ENCODE measurements around the gene TMEM147. TPM values are rescaled to one million over a fixed set of nuclear protein-coding genes. Genes with fewer than 3 reads are reported as not detected.

TMEM147 gene
- total RNA-seq, 1 donor from 2014 or later = 77.7 TPM

DNA sequence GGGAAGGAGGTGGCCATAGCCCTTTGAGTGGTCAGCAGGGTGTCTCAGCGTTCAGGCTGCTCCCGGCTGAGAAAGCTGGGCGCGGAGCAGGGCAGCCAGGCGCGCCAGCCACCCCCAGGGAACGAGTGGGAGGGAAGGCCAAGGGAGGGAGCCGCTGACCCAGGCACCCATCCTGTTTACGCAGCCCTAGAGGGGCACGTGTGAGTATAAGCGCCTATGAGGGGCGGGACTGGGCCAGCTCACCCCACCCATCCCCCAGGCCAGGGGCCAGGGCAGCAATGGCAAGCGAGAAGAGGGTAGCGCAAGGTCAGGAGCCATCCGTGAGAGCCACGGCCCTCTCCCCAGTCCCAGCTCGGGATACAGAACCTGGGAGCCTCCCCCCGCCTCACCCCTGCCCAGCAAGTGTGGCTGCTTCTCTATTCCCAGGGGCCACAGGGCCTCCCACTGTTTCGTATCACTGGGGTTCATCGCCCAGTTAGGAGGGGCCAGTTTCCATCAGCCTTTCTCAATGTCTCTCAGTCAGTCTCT, 31.1 kb upstream of the TMEM147 start:
- H3K27me3 ChIP-seq = peaks cover 35% of the 10 kb centered on the region
- no peak overlapping the region for H3K4me3 ChIP-seq
- intact Hi-C loops (cut with DNase I) = no loop called here
- no peak overlapping the region for H3K27ac ChIP-seq
- H3K9me3 ChIP-seq = no peaks in the 10 kb centered on the region
- DNase-seq = no peak
- ATAC-seq = peak; percentile 2
- H3K4me1 ChIP-seq = no peaks in the 10 kb centered on the region
- no peak for TF ChIP-seq CTCF (IDR thresholded peaks at IDR 0.05)
- no peaks in the 10 kb centered on the region for H3K36me3 ChIP-seq

DNA sequence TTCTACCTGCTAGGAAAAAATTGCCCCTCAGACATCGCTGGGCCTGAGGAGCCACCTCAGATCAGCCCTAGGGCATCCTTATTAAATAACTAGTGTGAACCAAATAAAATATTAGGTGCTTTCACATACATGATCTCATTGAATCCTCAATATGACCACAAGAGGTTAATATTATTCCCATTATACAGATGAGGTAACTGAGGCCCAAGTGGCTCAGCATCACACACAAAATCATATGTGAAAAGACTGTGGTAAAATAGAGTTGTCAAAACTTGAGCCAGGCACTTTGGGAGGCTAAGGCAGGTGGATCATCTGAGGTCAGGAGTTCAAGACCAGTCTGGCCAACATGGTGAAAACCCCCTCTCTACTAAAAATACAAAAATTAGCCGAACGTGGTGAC, 29.1 kb upstream of the TMEM147 start:
- H3K4me1 ChIP-seq = no peaks in the 10 kb centered on the region

GRCh38 chr19:35517342-35517741, 28.1 kb upstream of the TMEM147 start:
- TF ChIP-seq CTCF (IDR thresholded peaks at IDR 0.05) = no peak
- Histone ChIP-seq H3K4me1 (no peaks in the 10 kb centered on the region), H3K27me3 (peaks cover 22% of the 10 kb centered on the region), H3K36me3 (no peaks in the 10 kb centered on the region), H3K9me3 (no peaks in the 10 kb centered on the region), H3K4me3 (no peak overlapping the region), H3K27ac (no peak overlapping the region)
- DNase-seq (no peak), ATAC-seq (no peak)
- intact Hi-C loops (cut with DNase I) = no loop called here

More for the DNA sequence above, 29.1 kb upstream of the TMEM147 start:
- Histone ChIP-seq H3K9me3 (no peaks in the 10 kb centered on the region), H3K36me3 (no peaks in the 10 kb centered on the region), H3K27me3 (peaks cover 27% of the 10 kb centered on the region), H3K4me3 (no peak overlapping the region), H3K27ac (no peak overlapping the region)
- no peak for ATAC-seq
- intact Hi-C loops (cut with DNase I) = no loop called here
- no peak for DNase-seq
- TF ChIP-seq CTCF (IDR thresholded peaks at IDR 0.05) = no peak

GRCh38 chr19:35518313-35518712, 27.1 kb upstream of the TMEM147 start:
- ATAC-seq (peak; percentile 61), DNase-seq (no peak)
- Histone ChIP-seq H3K27ac (no peak overlapping the region), H3K4me1 (no peaks in the 10 kb centered on the region), H3K27me3 (peaks cover 18% of the 10 kb centered on the region), H3K9me3 (no peaks in the 10 kb centered on the region), H3K36me3 (no peaks in the 10 kb centered on the region), H3K4me3 (no peak overlapping the region)
- intact Hi-C loops (cut with DNase I) = no loop called here
- TF ChIP-seq CTCF (IDR thresholded peaks at IDR 0.05) = no peak

DNA sequence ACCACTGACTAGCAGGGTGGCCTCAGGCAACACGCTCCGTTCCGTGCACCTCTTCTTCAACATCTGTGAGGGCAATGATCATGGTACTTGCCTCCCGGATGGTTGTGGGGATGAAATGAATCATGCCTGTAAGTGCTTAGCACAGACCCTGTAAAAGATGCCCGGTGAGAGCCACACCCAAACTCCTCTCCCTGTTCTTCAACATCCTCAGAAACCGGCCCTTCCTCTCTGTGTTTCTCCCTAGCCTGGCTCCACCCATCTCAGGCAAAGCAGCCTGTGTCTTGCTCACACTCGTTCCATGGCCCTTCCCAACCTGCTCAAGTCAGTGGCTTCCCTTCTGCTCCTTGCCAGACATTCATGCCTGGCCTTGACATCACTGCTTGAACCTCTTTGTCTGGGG, 26.1 kb upstream of the TMEM147 start:
- DNase-seq = no peak
- peaks cover 9% of the 10 kb centered on the region for H3K27me3 ChIP-seq
- ATAC-seq = no peak
- H3K36me3 ChIP-seq = no peaks in the 10 kb centered on the region
- intact Hi-C loops (cut with DNase I) = no loop called here
- no peak for TF ChIP-seq CTCF (IDR thresholded peaks at IDR 0.05)
- H3K4me3 ChIP-seq = no peak overlapping the region
- no peaks in the 10 kb centered on the region for H3K4me1 ChIP-seq
- H3K9me3 ChIP-seq = no peaks in the 10 kb centered on the region
- H3K27ac ChIP-seq = no peak overlapping the region

Measured in upper lobe of right lung (tissue), 1 donor.